Keratinocyte (primary cell): Measurements from ENCODE around the gene TRPM3.

Source experiments
- CTCF ChIP-seq, 3 experiments: IDR thresholded peaks in 1 of 3; conservative IDR thresholded peaks in 1 of 3; optimal IDR thresholded peaks in 1 of 3; 2 replicates in 2 of 3; 3 replicates in 1 of 3; pipeline versions ENCODE3 to v1.5.1; 2011; ENCODE audit warnings: low read length in 3 of 3, mild to moderate bottlenecking in 3 of 3, moderate library complexity in 2 of 3, control low read depth in 1 of 3, inconsistent platforms in 1 of 3; ENCODE audit not compliant: insufficient read depth in 2 of 3; ENCODE audit errors: extremely low read depth in 1 of 3
- EZH2 ChIP-seq: IDR thresholded peaks from one replicate; pipeline ENCODE4 v1.6.1; 2012; ENCODE audit warnings: inconsistent platforms, mild to moderate bottlenecking, low read length, moderate library complexity

- TF ChIP-seq EZH2 (no peak), CTCF (optimal IDR thresholded peaks at IDR 0.05 in 1 of 3, IDR thresholded peaks at IDR 0.05 in 1 of 3, conservative IDR thresholded peaks at IDR 0.05 in 1 of 3; ENCODE audit: extremely low read depth in 1 of 3, insufficient read depth in 2 of 3, low read length in 3 of 3) (no peak)
These were observed 219.7 kb downstream of the TRPM3 start for GRCh38 chr9:70901746-70902145.
